ENCODE data around the gene FUS.

- no peak for TF ChIP-seq KAT7 (CRISPR knock-in tag; IDR thresholded peaks at IDR 0.05; ENCODE audit: borderline replicate concordance)
- TF ChIP-seq, protein P1, sequence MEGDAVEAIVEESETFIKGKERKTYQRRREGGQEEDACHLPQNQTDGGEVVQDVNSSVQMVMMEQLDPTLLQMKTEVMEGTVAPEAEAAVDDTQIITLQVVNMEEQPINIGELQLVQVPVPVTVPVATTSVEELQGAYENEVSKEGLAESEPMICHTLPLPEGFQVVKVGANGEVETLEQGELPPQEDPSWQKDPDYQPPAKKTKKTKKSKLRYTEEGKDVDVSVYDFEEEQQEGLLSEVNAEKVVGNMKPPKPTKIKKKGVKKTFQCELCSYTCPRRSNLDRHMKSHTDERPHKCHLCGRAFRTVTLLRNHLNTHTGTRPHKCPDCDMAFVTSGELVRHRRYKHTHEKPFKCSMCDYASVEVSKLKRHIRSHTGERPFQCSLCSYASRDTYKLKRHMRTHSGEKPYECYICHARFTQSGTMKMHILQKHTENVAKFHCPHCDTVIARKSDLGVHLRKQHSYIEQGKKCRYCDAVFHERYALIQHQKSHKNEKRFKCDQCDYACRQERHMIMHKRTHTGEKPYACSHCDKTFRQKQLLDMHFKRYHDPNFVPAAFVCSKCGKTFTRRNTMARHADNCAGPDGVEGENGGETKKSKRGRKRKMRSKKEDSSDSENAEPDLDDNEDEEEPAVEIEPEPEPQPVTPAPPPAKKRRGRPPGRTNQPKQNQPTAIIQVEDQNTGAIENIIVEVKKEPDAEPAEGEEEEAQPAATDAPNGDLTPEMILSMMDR (IDR thresholded peaks at IDR 0.05), result no peak
Measured at GRCh38 chr16:31215287-31216162, 35.6 kb downstream of the FUS start.
